HFFc6 (cell line): Measurements from ENCODE around the gene LRCOL1. TPM values are rescaled to one million over a fixed set of nuclear protein-coding genes. Genes with fewer than 3 reads are reported as not detected.

Source experiments
- DNase-seq: peaks from one replicate; pipeline ENCODE4 v3.0.0-alpha.2; 2018
- H3K27ac Mint-ChIP-seq: 2 replicates; pipeline ENCODE4 v1.8.0; 2020; ENCODE audit warnings: mild to moderate bottlenecking, mixed read lengths
- H3K27me3 Mint-ChIP-seq: 2 replicates; pipeline ENCODE4 v1.8.0; 2021; ENCODE audit warnings: mild to moderate bottlenecking, moderate library complexity, mixed read lengths; ENCODE audit not compliant: insufficient read depth
- H3K36me3 Mint-ChIP-seq: 2 replicates; pipeline ENCODE4 v1.8.0; 2021; ENCODE audit warnings: low read depth, mixed read lengths
- H3K4me1 Mint-ChIP-seq: 2 replicates; pipeline ENCODE4 v1.8.0; 2020; ENCODE audit warnings: low read depth, mixed read lengths
- H3K4me3 Mint-ChIP-seq: 2 replicates; pipeline ENCODE4 v1.8.0; 2020; ENCODE audit warnings: mild to moderate bottlenecking, moderate library complexity, mixed read lengths
- H3K9me3 Mint-ChIP-seq: 2 replicates; pipeline ENCODE4 v1.8.0; 2020; ENCODE audit warnings: mild to moderate bottlenecking, mixed read lengths
- total RNA-seq, 6 experiments: library from RNA; stranded (reverse); fragmentation: NEBNext Ultra II Directional; extraction: Animal tissue kit (Norgen Biotek cat#: 25700); gene quantifications; 2 replicates in 1 of 6; 3 replicates in 5 of 6; pipeline ENCODE4 v1.2.3, GENCODE V29; 2021
- TF ChIP-seq, protein P1 (sequence below): fragments of 200-600 bp; sonication (generic); IDR thresholded peaks from 2 replicates; pipeline ENCODE4 v1.5.0; 2021; ENCODE audit warnings: antibody characterized with exemption, mild to moderate bottlenecking

Gene LRCOL1
- total RNA-seq, 6 experiments from 2014 or later: 0.23 to 1.00 (median 0.52) TPM

DNA sequence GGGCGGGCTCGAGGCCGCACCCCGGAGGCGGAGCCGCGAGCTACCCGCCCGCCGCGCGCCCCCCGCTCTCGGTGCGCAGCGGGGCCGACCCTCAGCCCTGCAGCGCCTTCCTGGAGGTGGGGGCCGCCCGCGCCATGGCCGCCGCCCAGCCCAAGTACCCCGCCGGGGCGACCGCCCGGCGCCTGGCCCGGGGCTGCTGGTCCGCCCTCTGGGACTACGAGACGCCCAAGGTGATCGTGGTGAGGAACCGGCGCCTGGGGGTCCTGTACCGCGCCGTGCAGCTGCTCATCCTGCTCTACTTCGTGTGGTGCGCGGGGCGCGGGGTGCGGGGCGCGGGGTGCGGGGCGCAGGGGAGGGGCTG, 8.3 kb upstream of the LRCOL1 start, which contains the start of gene P2RX2:
Gene P2RX2 (plus strand): TSS at position 94 of the 361 bp plus-strand sequence. CDS start 41 bp downstream, at position 135.
- peaks cover 28% of the 10 kb centered on the region for H3K27me3 Mint-ChIP-seq
- peaks cover 13% of the 10 kb centered on the region for H3K9me3 Mint-ChIP-seq
- no peak for DNase-seq
- H3K36me3 Mint-ChIP-seq: peaks cover 4% of the 10 kb centered on the region; the same call in 1 of the 2 replicates
- H3K4me1 Mint-ChIP-seq: peaks cover 22% of the 10 kb centered on the region
- TF ChIP-seq, protein P1, sequence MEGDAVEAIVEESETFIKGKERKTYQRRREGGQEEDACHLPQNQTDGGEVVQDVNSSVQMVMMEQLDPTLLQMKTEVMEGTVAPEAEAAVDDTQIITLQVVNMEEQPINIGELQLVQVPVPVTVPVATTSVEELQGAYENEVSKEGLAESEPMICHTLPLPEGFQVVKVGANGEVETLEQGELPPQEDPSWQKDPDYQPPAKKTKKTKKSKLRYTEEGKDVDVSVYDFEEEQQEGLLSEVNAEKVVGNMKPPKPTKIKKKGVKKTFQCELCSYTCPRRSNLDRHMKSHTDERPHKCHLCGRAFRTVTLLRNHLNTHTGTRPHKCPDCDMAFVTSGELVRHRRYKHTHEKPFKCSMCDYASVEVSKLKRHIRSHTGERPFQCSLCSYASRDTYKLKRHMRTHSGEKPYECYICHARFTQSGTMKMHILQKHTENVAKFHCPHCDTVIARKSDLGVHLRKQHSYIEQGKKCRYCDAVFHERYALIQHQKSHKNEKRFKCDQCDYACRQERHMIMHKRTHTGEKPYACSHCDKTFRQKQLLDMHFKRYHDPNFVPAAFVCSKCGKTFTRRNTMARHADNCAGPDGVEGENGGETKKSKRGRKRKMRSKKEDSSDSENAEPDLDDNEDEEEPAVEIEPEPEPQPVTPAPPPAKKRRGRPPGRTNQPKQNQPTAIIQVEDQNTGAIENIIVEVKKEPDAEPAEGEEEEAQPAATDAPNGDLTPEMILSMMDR: no peak
- no peak within 1 kb of the TSS for H3K27ac Mint-ChIP-seq
- H3K4me3 Mint-ChIP-seq: no peak within 1 kb of the TSS; the same call in 1 of the 2 replicates

DNA sequence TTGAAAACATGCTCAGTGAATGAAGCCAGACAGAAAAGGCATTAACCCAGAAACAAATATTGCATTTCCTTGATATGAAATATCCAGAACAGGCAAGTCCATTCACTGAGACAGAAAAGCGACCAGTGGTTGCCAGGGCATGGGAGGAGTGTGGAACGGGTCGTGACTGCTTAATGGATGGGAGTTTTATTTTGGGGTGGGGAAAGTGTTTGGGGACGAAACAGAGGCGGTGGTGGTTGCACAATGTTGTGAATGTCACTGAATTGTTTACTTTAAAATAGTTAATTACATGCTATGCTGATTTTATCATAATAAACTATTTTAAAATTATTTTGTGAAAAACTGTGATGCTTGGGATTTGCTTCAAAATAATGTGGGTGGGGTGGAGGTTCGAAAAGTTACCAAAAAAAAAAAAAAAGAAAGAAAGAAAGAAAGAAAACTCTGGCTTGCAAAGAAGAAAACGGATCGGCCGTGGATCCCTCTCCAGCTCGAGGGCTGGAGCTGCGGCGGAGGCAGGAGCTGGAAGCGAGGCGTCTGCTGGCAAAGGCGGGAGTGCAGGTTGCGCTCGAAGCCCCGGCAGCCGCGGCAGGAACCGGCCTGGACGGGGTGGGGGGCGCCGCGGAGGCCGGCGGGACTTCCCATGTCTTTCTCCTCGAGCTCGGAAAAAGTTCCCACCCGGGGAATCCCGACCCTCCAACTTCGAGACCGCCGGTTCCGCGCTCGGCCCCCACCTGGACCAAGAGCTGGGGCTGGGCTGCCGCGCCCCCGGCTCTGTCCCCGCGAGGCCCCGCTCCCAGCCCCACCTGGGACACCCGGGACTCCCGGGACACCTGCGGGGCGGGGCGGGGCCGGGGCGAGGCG, 7.7 kb upstream of the LRCOL1 start:
- Mint-ChIP-seq H3K4me3 (no peak overlapping the region; the same call in 1 of the 2 replicates), H3K9me3 (peaks cover 13% of the 10 kb centered on the region), H3K36me3 (peaks cover 4% of the 10 kb centered on the region; the same call in 1 of the 2 replicates), H3K27ac (no peak overlapping the region), H3K27me3 (peaks cover 32% of the 10 kb centered on the region), H3K4me1 (peaks cover 15% of the 10 kb centered on the region)
- TF ChIP-seq, protein P1: no peak
- no peak for DNase-seq

DNA sequence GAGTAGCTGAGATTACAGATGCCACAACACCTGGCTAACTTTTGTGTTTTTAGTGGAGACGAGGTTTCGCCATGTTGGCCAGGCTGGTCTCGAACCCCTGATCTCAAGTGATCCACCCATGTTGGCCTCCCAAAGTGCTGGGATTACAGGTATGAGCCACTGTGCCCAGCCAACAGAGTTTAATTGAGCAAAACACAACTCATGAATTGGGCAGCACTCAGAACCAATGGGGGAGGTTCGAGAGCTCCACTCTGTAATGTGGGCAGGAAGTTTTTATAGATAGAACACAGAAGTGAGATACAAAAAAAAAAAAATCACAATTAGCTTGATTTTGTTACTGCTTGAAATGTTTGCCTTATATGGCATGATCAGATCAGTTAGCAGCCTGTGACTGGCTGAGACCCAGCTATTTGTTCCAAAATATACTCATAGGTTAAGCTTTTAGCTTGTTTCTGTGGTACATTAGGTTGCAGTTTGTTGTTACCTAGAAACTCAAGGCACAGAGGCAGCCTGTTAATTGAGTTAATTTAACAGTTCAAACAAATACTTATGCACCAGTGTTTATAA, 6.8 kb upstream of the LRCOL1 start:
- Mint-ChIP-seq H3K4me1 (peaks cover 7% of the 10 kb centered on the region), H3K36me3 (peaks cover 4% of the 10 kb centered on the region; the same call in 1 of the 2 replicates), H3K4me3 (no peak overlapping the region), H3K9me3 (peaks cover 13% of the 10 kb centered on the region), H3K27ac (no peak overlapping the region), H3K27me3 (peaks cover 32% of the 10 kb centered on the region)
- TF ChIP-seq, protein P1: no peak
- no peak for DNase-seq

DNA sequence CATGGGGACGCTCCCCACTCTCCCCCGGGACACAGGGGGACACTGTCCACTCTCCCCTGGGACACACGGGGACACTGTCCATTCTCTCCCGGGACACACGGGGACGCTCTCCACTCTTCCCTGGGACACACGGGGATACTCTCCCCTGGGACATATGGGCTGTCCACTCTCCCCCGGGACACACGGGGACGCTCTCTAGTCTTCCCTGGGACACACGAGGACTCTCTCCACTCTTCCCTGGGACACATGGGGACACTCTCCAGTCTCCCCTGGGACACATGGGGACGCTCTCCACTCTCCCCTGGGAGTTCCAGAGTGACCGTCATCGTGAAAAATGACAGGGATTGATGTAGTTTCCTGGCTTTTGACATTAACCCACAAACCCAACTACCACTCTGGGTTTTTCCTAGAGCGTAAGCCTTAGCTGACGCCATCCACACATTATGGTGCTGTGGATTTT, 5.2 kb upstream of the LRCOL1 start:
- peaks cover 4% of the 10 kb centered on the region; the same call in 1 of the 2 replicates for H3K36me3 Mint-ChIP-seq
- no peak overlapping the region for H3K4me3 Mint-ChIP-seq
- TF ChIP-seq, protein P1: no peak
- peaks cover 22% of the 10 kb centered on the region for H3K9me3 Mint-ChIP-seq
- DNase-seq: no peak
- no peak overlapping the region for H3K27ac Mint-ChIP-seq
- peaks cover 8% of the 10 kb centered on the region for H3K4me1 Mint-ChIP-seq
- peaks cover 34% of the 10 kb centered on the region for H3K27me3 Mint-ChIP-seq

DNA sequence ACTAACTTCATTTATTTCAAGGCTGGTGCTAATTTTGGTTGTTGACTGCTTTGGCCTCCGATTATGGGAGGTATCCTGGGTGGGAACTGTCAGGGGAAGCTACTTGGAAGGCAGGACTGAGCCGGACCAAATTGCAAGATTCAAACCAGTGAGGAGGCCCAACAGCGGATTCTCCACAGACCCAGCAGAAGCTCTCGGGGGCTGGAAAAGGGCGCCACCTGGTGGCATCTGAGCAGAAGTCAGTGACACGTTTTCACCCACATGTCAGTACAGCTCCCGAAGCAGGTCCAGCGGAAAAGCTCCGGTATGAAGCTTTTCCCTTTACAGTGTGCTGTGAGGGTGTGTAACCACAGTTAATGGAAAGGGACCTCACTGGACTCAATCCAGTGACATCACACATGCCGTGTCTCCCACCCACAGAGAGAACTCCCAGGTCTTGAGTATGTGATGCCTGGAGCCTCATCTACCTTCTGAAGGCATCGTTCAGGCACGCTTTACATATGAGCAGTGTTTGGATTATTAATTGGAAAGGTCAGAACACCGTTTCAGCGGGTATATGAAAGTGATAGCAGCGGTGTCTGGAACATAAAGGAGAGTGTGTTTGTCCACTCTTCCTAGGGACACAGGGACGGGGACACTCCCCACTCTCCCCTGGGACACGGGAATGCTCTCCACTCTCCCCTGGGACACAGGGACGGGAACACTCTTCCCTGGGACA, 4.6 kb upstream of the LRCOL1 start:
- peaks cover 4% of the 10 kb centered on the region; the same call in 1 of the 2 replicates for H3K36me3 Mint-ChIP-seq
- H3K27me3 Mint-ChIP-seq: peaks cover 34% of the 10 kb centered on the region
- TF ChIP-seq, protein P1: peak; percentile 95
- H3K4me3 Mint-ChIP-seq: no peak overlapping the region
- H3K9me3 Mint-ChIP-seq: peaks cover 22% of the 10 kb centered on the region
- no peak overlapping the region for H3K27ac Mint-ChIP-seq
- peak; percentile 72 for DNase-seq
- H3K4me1 Mint-ChIP-seq: peaks cover 14% of the 10 kb centered on the region
